GM12878 (cell line): ENCODE results near the gene FILIP1L. TPM values are rescaled to one million over a fixed set of nuclear protein-coding genes. Genes with fewer than 3 reads are reported as not detected.

Experiments used
- ATAC-seq: fragments of 200-7000 bp; cut with Tn5 transposase; 3 replicates; pipeline ENCODE4 v1.9.1; 2020; ENCODE audit warnings: mild to moderate bottlenecking, moderate library complexity
- BruUV-seq: library from RNA; stranded (reverse); fragments of 400-500 nt; replicated peaks from 2 replicates; lab custom pipeline; 2021; lab: Mats Ljungman, UMichigan
- CTCF ChIA-PET: fragments of 300-600 bp; sonication (Branson Sonifier 250); formaldehyde crosslinking; extraction: SDS; loops from one replicate; lab custom pipeline; 2021; ENCODE audit warnings: inconsistent platforms; lab: Yijun Ruan, JAX
- POLR2A ChIA-PET: fragments of 350-600 bp; formaldehyde crosslinking; extraction: SDS; loops from one replicate; lab custom pipeline; 2021; ENCODE audit warnings: inconsistent platforms; lab: Charles Lee
- RAD21 ChIA-PET: fragments of 300-600 bp; sonication (Branson Sonifier 250); formaldehyde crosslinking; loops from one replicate; lab custom pipeline; 2023; ENCODE audit warnings: antibody characterized with exemption; ENCODE audit not compliant: unreplicated experiment; lab: Charles Lee
- SMC1A ChIA-PET: fragments of 300-600 bp; sonication (Branson Sonifier 250); formaldehyde crosslinking; loops from one replicate; lab custom pipeline; 2023; ENCODE audit not compliant: unreplicated experiment, uncharacterized antibody; lab: Charles Lee
- DNase-seq: peaks from one replicate; pipeline ENCODE4 v3.0.0-alpha.2; 2011; ENCODE audit warnings: low read depth, low spot score
- FAIRE-seq: peaks from 3 replicates; lab custom pipeline; 2011; peaks lifted over from hg19 to GRCh38; lab: Jason Lieb, UNC
- H2AFZ ChIP-seq: 2 replicates; pipeline ENCODE4 v1.6.0; 2011; ENCODE audit warnings: low read depth, low read length, control low read depth; ENCODE audit not compliant: control insufficient read depth
- H3K27ac ChIP-seq: 2 replicates; pipeline ENCODE4 v1.5.1; 2011; ENCODE audit warnings: control low read depth; ENCODE audit not compliant: control insufficient read depth, insufficient read depth
- H3K27me3 ChIP-seq, 2 experiments: replicated peaks in 1 of 2; 2 replicates each; pipeline versions ENCODE4 v1.6.0 to v1.6.1; 2011; ENCODE audit warnings: low read length in 1 of 2; ENCODE audit not compliant: control insufficient read depth in 2 of 2, insufficient read depth in 2 of 2
- H3K36me3 ChIP-seq, 2 experiments: 2 replicates each; pipeline ENCODE4 v1.5.1; 2011; ENCODE audit warnings: low read length in 1 of 2; ENCODE audit not compliant: control insufficient read depth in 2 of 2, insufficient read depth in 2 of 2
- H3K4me1 ChIP-seq: 2 replicates; pipeline ENCODE4 v1.6.1; 2011; ENCODE audit warnings: mild to moderate bottlenecking, low read length, moderate library complexity, mixed read lengths; ENCODE audit not compliant: control insufficient read depth, insufficient read depth
- H3K4me2 ChIP-seq: 2 replicates; pipeline ENCODE4 v1.6.0; 2011; ENCODE audit warnings: control low read depth; ENCODE audit not compliant: control insufficient read depth, insufficient read depth
- H3K4me3 ChIP-seq: fragments of 200-600 bp; sonication (generic); 2 replicates; pipeline ENCODE4 v1.5.1; 2016
- H3K79me2 ChIP-seq: 2 replicates; pipeline ENCODE4 v1.6.0; 2011; ENCODE audit warnings: low read length; ENCODE audit not compliant: control insufficient read depth, insufficient read depth
- H3K9ac ChIP-seq: 2 replicates; pipeline ENCODE4 v1.8.0; 2011; ENCODE audit warnings: low read length, control low read depth, mixed read lengths; ENCODE audit not compliant: control insufficient read depth, insufficient read depth
- H3K9me3 ChIP-seq: replicated peaks from 3 replicates; pipeline ENCODE4 v1.5.1; 2011; ENCODE audit warnings: mild to moderate bottlenecking, low read length; ENCODE audit not compliant: control insufficient read depth, insufficient read depth
- H4K20me1 ChIP-seq: 2 replicates; pipeline ENCODE4 v1.6.0; 2011; ENCODE audit not compliant: control insufficient read depth, insufficient read depth
- CBX5 ChIP-seq: sonication (generic); IDR thresholded peaks from 2 replicates; pipeline ENCODE4 v1.6.1; 2016; ENCODE audit warnings: low read depth, moderate library complexity, mild to moderate bottlenecking, inconsistent platforms
- CREB1 ChIP-seq: IDR thresholded peaks from 2 replicates; pipeline ENCODE4 v1.6.1; 2012; ENCODE audit warnings: low read depth, mild to moderate bottlenecking, inconsistent platforms
- DPF2 ChIP-seq: fragments of 450-650 bp; IDR thresholded peaks from 2 replicates; pipeline ENCODE4 v1.6.1; 2017; ENCODE audit warnings: mild to moderate bottlenecking
- EED ChIP-seq: sonication (generic); IDR thresholded peaks from 2 replicates; pipeline ENCODE4 v1.6.1; 2016; ENCODE audit warnings: antibody characterized with exemption, low read depth
- SUZ12 ChIP-seq: fragments of 200-600 bp; sonication (generic); IDR thresholded peaks from one replicate; pipeline ENCODE4 v1.6.1; 2018; ENCODE audit warnings: antibody characterized with exemption, mild to moderate bottlenecking; ENCODE audit not compliant: unreplicated experiment
- ZNF622 ChIP-seq: fragments of 450-650 bp; IDR thresholded peaks from 2 replicates; pipeline ENCODE4 v1.6.1; 2017; ENCODE audit warnings: mild to moderate bottlenecking, inconsistent platforms
- whole genome bisulfite sequencing: methylation state at CpG from one replicate; pipeline ENCODE4 v1.1.6; 2016; ENCODE audit warnings: low lambda C conversion rate; ENCODE audit not compliant: insufficient replicate concordance, insufficient coverage; ENCODE audit errors: missing lambda C conversion rate; 5-methylcytosine and 5-hydroxymethylcytosine counted together
- in situ Hi-C: fragments of 300-500 bp; cut with MboI; formaldehyde crosslinking; loops from 9 replicates; pipeline ENCODE4 v1.14.3; 2018; ENCODE audit warnings: mixed read lengths
- intact Hi-C: fragments of 100-400 bp; cut with micrococcal nuclease; formaldehyde crosslinking; loops from one replicate; pipeline ENCODE4 v1.14.2; 2022; ENCODE audit not compliant: unreplicated experiment
- polyA plus RNA-seq, 11 experiments: library from polyadenylated mRNA; depleted of rRNA in 4 of 11; unstranded in 6 of 11; stranded (reverse) in 5 of 11; fragments of >200 nt; fragmentation: Nextera tagmentation in 4 of 11; fragmentation: Illumina TruSeq in 1 of 11; extraction: Ambion mirVana in 4 of 11; extraction: Trizol in 1 of 11; gene quantifications; 1 replicate in 1 of 11; 2 replicates in 10 of 11; pipeline versions ENCODE4 v1.2.1 to v1.2.3, GENCODE V29; 2011 to 2016; ENCODE audit warnings: inconsistent platforms in 2 of 11, missing spikeins in 2 of 11, low read depth in 1 of 11
- total RNA-seq, 4 experiments: library from RNA; depleted of rRNA in 3 of 4; stranded (reverse); fragments of >200 nt in 3 of 4; fragmentation: Illumina TruSeq in 1 of 4; extraction: Trizol in 1 of 4; gene quantifications; 2 replicates each; pipeline versions ENCODE4 v1.2.1 to v1.2.3, GENCODE V29; 2013 to 2021
- TF ChIP-seq, protein P1 (sequence below): fragments of 450-650 bp; IDR thresholded peaks from 2 replicates; pipeline ENCODE4 v1.6.1; 2017; ENCODE audit warnings: mild to moderate bottlenecking, low read depth, inconsistent platforms; ENCODE audit not compliant: poor library complexity, severe bottlenecking

The FILIP1L gene
- total and polyA plus RNA-seq, 10 of the 15 experiments (the other 5 are each of a cell fraction or from before 2014, with no cell fraction given), result 0.24 to 6.1 (median 3.5) TPM

DNA sequence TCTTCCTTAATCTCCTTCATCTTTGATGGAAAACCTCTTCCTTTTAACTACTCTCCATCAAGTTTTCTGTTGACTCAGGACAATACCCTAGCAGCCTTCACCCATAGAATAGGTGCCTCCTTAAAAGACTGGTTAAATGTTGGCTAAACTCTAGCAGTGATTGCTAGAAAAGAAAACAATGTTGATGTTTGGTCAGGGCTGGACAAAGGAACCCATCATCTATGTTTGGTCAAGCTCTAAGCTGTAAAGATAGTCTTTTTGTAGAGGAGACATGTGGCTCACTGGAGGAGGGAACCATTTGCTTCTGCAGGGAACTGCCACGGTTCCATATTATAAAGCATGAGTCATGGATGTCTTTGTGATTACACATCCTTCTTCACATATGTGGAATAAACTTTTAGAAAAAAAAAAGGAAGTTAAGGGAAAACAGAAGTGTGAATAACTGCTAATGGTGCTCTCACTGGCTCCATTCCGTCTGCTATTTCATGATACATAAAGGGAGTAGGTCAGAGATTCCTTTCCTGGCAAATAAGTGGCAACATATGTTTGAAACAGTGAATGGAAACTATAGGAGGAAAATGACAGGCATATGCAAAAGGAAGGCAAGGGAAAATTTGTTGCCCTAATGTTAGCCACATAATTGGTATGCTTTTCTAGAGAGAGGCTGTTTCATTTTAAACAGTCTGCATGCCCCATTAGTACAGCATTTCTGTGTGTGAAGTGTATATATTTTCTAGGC, 218.4 kb downstream of the FILIP1L start:
- BruUV-seq, result no TSS peak
- CTCF ChIA-PET, result interaction anchor here (1.2 to 1.8 kb wide), 7 partner anchors 13 to 358 kb away, joined by 3 to 5 read pairs (median 4); no protein-coding TSS in a partner anchor
- no peaks in the 10 kb centered on the region for H3K79me2 ChIP-seq
- in situ Hi-C loops (no loop called here), intact Hi-C loops (no loop called here)
- no peaks in the 10 kb centered on the region for H3K27me3 ChIP-seq
- no peak overlapping the region for H3K27ac ChIP-seq
- FAIRE-seq (no peak), DNase-seq (no peak), ATAC-seq (peak; percentile 28)
- SMC1A ChIA-PET, result interaction anchor here (1.0 to 2.4 kb wide), 2 partner anchors 8 to 12 kb away, joined by 5 to 15 read pairs; no protein-coding TSS in a partner anchor
- POLR2A ChIA-PET, result interaction anchor here (0.7 to 1.5 kb wide), 4 partner anchors 23 to 1006 kb away, joined by 3 to 5 read pairs (median 3); no protein-coding TSS in a partner anchor
- no peaks in the 10 kb centered on the region for H3K9me3 ChIP-seq
- RAD21 ChIA-PET, result interaction anchor here (0.9 to 1.4 kb wide), 2 partner anchors 12 to 64 kb away, joined by 3 to 6 read pairs; no protein-coding TSS in a partner anchor
- TF ChIP-seq, protein P1, sequence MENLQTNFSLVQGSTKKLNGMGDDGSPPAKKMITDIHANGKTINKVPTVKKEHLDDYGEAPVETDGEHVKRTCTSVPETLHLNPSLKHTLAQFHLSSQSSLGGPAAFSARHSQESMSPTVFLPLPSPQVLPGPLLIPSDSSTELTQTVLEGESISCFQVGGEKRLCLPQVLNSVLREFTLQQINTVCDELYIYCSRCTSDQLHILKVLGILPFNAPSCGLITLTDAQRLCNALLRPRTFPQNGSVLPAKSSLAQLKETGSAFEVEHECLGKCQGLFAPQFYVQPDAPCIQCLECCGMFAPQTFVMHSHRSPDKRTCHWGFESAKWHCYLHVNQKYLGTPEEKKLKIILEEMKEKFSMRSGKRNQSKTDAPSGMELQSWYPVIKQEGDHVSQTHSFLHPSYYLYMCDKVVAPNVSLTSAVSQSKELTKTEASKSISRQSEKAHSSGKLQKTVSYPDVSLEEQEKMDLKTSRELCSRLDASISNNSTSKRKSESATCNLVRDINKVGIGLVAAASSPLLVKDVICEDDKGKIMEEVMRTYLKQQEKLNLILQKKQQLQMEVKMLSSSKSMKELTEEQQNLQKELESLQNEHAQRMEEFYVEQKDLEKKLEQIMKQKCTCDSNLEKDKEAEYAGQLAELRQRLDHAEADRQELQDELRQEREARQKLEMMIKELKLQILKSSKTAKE, result no peak
- TF ChIP-seq DPF2, result no peak
- TF ChIP-seq CREB1, result no peak
- TF ChIP-seq CBX5, result no peak
- no peak for TF ChIP-seq EED
- TF ChIP-seq ZNF622, result no peak
- TF ChIP-seq SUZ12, result no peak
- H3K4me2 ChIP-seq, result no peak overlapping the region
- 52% methylated on average over 2 of the region's 2 CpGs for WGBS
- H3K36me3 ChIP-seq, result no peaks in the 10 kb centered on the region
- no peak overlapping the region for H3K4me3 ChIP-seq
- H4K20me1 ChIP-seq, result no peaks in the 10 kb centered on the region
- H2AFZ ChIP-seq, result no peak overlapping the region
- no peaks in the 10 kb centered on the region for H3K4me1 ChIP-seq
- no peak overlapping the region for H3K9ac ChIP-seq
